HG03442 (cell line): ENCODE results near the gene HPS4.
"Not testable (repeated sequence)": the region's sequence is repeated elsewhere in the genome, so short reads cannot be mapped to it uniquely, and the experiment has no call there.

Experiments used
- ATAC-seq: cut with Tn5 transposase; IDR thresholded peaks from one replicate; pipeline ENCODE4 v1.9.1; 2021; ENCODE audit warnings: mild to moderate bottlenecking, moderate library complexity; ENCODE audit not compliant: unreplicated experiment

Gene HPS4

GRCh38 chr22:26416670-26417276 lies 66.8 kb downstream of the HPS4 start:
- no peak for ATAC-seq

GRCh38 chr22:26416256-26416655 lies 67.3 kb downstream of the HPS4 start:
- ATAC-seq = no peak

- ATAC-seq = no peak
These were observed 69.2 kb downstream of the HPS4 start for GRCh38 chr22:26414347-26414746.

GRCh38 chr22:26410386-26410785 lies 73.2 kb downstream of the HPS4 start:
- no peak for ATAC-seq

GRCh38 chr22:26409719-26410335 lies 73.8 kb downstream of the HPS4 start:
- no peak for ATAC-seq

GRCh38 chr22:26408562-26409220 lies 74.9 kb downstream of the HPS4 start:
- ATAC-seq = not testable (repeated sequence)

GRCh38 chr22:26406118-26406517 lies 77.5 kb downstream of the HPS4 start:
- ATAC-seq = no peak

GRCh38 chr22:26404851-26405421 lies 78.6 kb downstream of the HPS4 start:
- ATAC-seq = no peak

GRCh38 chr22:26401726-26402125 lies 81.9 kb downstream of the HPS4 start:
- ATAC-seq = no peak
